ENCODE results near the gene ITGB8. TPM values are rescaled to one million over a fixed set of nuclear protein-coding genes. Genes with fewer than 3 reads are reported as not detected.

ITGB8 gene
- total and polyA plus RNA-seq, 12 donors: 0.46 to 10.7 (median 2.5) TPM

GRCh38 chr7:20317413-20317812, 13.3 kb upstream of the ITGB8 start:
- Histone ChIP-seq H3K27ac (no peak overlapping the region), H3K4me3 (no peak overlapping the region), H3K9me3 (no peaks in the 10 kb centered on the region), H3K4me1 (no peaks in the 10 kb centered on the region), H3K27me3 (no peaks in the 10 kb centered on the region), H3K36me3 (no peaks in the 10 kb centered on the region)
- no peak for DNase-seq
- no peak for TF ChIP-seq CTCF (IDR thresholded peaks at IDR 0.05)
- ATAC-seq: no peak
- intact Hi-C loops (cut with DNase I): loop anchor here in 4 of 10 donors (10.0 kb wide), 3 partner anchors 153 to 277 kb away; no protein-coding TSS in a partner anchor

GRCh38 chr7:20318933-20319332, 11.8 kb upstream of the ITGB8 start:
- no peak for DNase-seq
- Histone ChIP-seq H3K27me3 (no peaks in the 10 kb centered on the region), H3K4me1 (no peaks in the 10 kb centered on the region), H3K36me3 (no peaks in the 10 kb centered on the region), H3K27ac (no peak overlapping the region), H3K4me3 (no peak overlapping the region), H3K9me3 (no peaks in the 10 kb centered on the region)
- 81 to 85% methylated on average over 6 of the region's 6 CpGs for WGBS, 2 donors
- ATAC-seq: no peak
- TF ChIP-seq CTCF (IDR thresholded peaks at IDR 0.05): no peak
- intact Hi-C loops (cut with DNase I): loop anchor here in 4 of 10 donors (10.0 kb wide), 3 partner anchors 154 to 276 kb away; no protein-coding TSS in a partner anchor

GRCh38 chr7:20320322-20320721, 10.4 kb upstream of the ITGB8 start:
- no peak for TF ChIP-seq CTCF (IDR thresholded peaks at IDR 0.05)
- no peaks in the 10 kb centered on the region for H3K27me3 ChIP-seq
- H3K36me3 ChIP-seq: no peaks in the 10 kb centered on the region
- H3K9me3 ChIP-seq: no peaks in the 10 kb centered on the region
- no peak for ATAC-seq
- WGBS, 2 donors: 59 to 65% methylated on average over 3 of the region's 3 CpGs
- no peak overlapping the region for H3K27ac ChIP-seq
- DNase-seq: no peak
- no peaks in the 10 kb centered on the region for H3K4me1 ChIP-seq
- no peak overlapping the region for H3K4me3 ChIP-seq
- intact Hi-C loops (cut with DNase I): loop anchor here in 1 of 10 donors (10.0 kb wide), 1 partner anchor 274 kb away; no protein-coding TSS in a partner anchor

- ATAC-seq (no peak), DNase-seq (no peak)
- 93 to 94% methylated on average over 7 of the region's 7 CpGs for WGBS, 2 donors
- Histone ChIP-seq H3K9me3 (no peaks in the 10 kb centered on the region), H3K36me3 (no peaks in the 10 kb centered on the region), H3K4me3 (no peak overlapping the region), H3K27me3 (no peaks in the 10 kb centered on the region), H3K4me1 (no peaks in the 10 kb centered on the region), H3K27ac (no peak overlapping the region)
- TF ChIP-seq CTCF (IDR thresholded peaks at IDR 0.05): no peak
- intact Hi-C loops (cut with DNase I): loop anchor here in 1 of 10 donors (10.0 kb wide), 1 partner anchor 274 kb away; no protein-coding TSS in a partner anchor
Observed at GRCh38 chr7:20320786-20321185, 9.9 kb upstream of the ITGB8 start.
